Mesendoderm (in vitro differentiated cells): ENCODE measurements around the gene CAP2.

Source experiments
- DNase-seq: peaks from one replicate; pipeline ENCODE4 v3.0.0; 2013
- H2AK5ac ChIP-seq: 2 replicates; pipeline ENCODE4 v1.6.1; 2013; ENCODE audit warnings: low read length, inconsistent platforms
- H2BK120ac ChIP-seq: 2 replicates; pipeline ENCODE4 v1.6.1; 2013; ENCODE audit warnings: low read depth, mild to moderate bottlenecking, low read length, moderate library complexity, mixed read lengths
- H2BK15ac ChIP-seq: replicated peaks from 2 replicates; pipeline ENCODE4 v1.6.1; 2013; ENCODE audit warnings: low read depth, mild to moderate bottlenecking, moderate library complexity
- H2BK5ac ChIP-seq: 2 replicates; pipeline ENCODE4 v1.6.1; 2013; ENCODE audit warnings: low read length, inconsistent platforms
- H3K18ac ChIP-seq: 2 replicates; pipeline ENCODE4 v1.6.1; 2013; ENCODE audit warnings: mild to moderate bottlenecking, low read length, mixed read lengths
- H3K23ac ChIP-seq: one replicate; pipeline ENCODE4 v1.6.1; 2013; ENCODE audit warnings: low read length
- H3K27ac ChIP-seq: 2 replicates; pipeline ENCODE4 v1.5.1; 2013; ENCODE audit warnings: low read depth, mild to moderate bottlenecking, inconsistent platforms, low read length, moderate library complexity
- H3K27me3 ChIP-seq: 2 replicates; pipeline ENCODE4 v1.6.1; 2013; ENCODE audit warnings: low read length, control low read depth, mild to moderate bottlenecking, inconsistent platforms; ENCODE audit not compliant: insufficient read depth, poor library complexity
- H3K36me3 ChIP-seq: 2 replicates; pipeline ENCODE4 v1.6.1; 2013; ENCODE audit warnings: low read length, inconsistent platforms; ENCODE audit not compliant: control insufficient read depth, insufficient read depth
- H3K4ac ChIP-seq: one replicate; pipeline ENCODE4 v1.6.1; 2013; ENCODE audit warnings: low read depth, mild to moderate bottlenecking, low read length, moderate library complexity
- H3K4me1 ChIP-seq: 2 replicates; pipeline ENCODE4 v1.6.1; 2013; ENCODE audit warnings: low read depth, low read length, inconsistent platforms; ENCODE audit not compliant: control insufficient read depth
- H3K4me2 ChIP-seq: 2 replicates; pipeline ENCODE4 v1.6.1; 2013; ENCODE audit warnings: low read length
- H3K4me3 ChIP-seq: 2 replicates; pipeline ENCODE4 v1.5.1; 2013; ENCODE audit warnings: mild to moderate bottlenecking, low read length
- H3K56ac ChIP-seq: one replicate; pipeline ENCODE4 v1.6.1; 2013; ENCODE audit warnings: low read length
- H3K79me1 ChIP-seq: 2 replicates; pipeline ENCODE4 v1.6.1; 2013; ENCODE audit warnings: low read length, inconsistent platforms
- H3K79me2 ChIP-seq: 2 replicates; pipeline ENCODE4 v1.6.1; 2013; ENCODE audit warnings: mild to moderate bottlenecking, low read length; ENCODE audit not compliant: control insufficient read depth, insufficient read depth
- H3K9ac ChIP-seq: 2 replicates; pipeline ENCODE4 v1.6.1; 2013; ENCODE audit warnings: low read length, inconsistent platforms
- H4K5ac ChIP-seq: one replicate; pipeline ENCODE4 v1.6.1; 2013; ENCODE audit warnings: low read length
- H4K8ac ChIP-seq: one replicate; pipeline ENCODE4 v1.6.1; 2013; ENCODE audit warnings: low read depth, mild to moderate bottlenecking, control low read depth, low read length, moderate library complexity
- WGBS: extraction: QIAGEN DNeasy Blood & Tissue Kit; methylation state at CpG from one replicate; pipeline ENCODE4 v1.1.7; 2013; ENCODE audit warnings: low lambda C conversion rate, missing lambda C conversion rate; ENCODE audit not compliant: insufficient coverage; ENCODE audit errors: extremely low coverage; 5-methylcytosine and 5-hydroxymethylcytosine counted together

The CAP2 gene

DNA sequence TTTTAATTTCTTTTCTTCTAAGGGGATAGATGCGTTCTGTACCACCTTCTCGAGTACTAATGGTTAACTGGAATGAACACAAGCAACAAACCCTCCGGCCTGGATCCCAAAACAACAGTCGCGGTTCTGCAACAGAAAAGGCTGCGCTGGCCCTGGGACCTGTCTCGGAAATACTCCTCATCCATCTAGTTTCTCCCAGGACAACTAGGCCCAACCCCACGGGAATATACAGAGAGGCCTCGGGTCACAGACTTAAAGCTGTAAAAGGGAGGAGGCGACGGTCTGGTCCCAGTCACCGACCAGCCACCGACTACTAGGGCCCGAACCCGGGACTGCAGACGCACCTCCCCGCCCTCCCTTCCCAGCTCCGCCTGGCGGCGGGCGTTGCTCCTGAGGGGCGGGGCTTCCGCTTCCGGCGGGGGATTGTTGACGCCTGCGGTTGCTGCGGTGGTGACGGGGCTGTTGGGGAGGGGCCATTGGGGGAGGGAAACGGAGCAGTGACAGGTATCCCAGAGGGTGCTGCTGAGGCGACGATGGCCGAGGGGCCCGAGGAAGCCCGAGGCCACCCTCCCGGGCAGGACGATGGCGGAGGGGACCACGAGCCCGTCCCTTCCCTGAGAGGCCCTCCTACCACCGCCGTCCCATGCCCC, 206.6 kb downstream of the CAP2 start, which contains the start of gene FAM8A1:
Gene FAM8A1, plus strand, starts transcription at position 426 of the 650 bp plus-strand sequence. Its CDS starts 108 bp downstream, at position 534.
- Histone ChIP-seq H3K9ac (peak within 1 kb of the TSS; percentile 87), H3K4me1 (no peaks in the 10 kb centered on the region), H3K27ac (peak within 1 kb of the TSS; percentile 77), H2AK5ac (no peak within 1 kb of the TSS), H3K23ac (no peak within 1 kb of the TSS), H2BK15ac (no peak within 1 kb of the TSS), H3K4me3 (peak within 1 kb of the TSS; percentile 80), H3K18ac (peak within 1 kb of the TSS; percentile 78), H3K27me3 (no peaks in the 10 kb centered on the region), H4K8ac (peak within 1 kb of the TSS; percentile 97), H3K79me2 (no peaks in the 10 kb centered on the region), H3K56ac (peak within 1 kb of the TSS; percentile 87), H3K4ac (peak within 1 kb of the TSS; percentile 84), H2BK5ac (no peak within 1 kb of the TSS), H3K4me2 (peak within 1 kb of the TSS; percentile 96), H2BK120ac (peak within 1 kb of the TSS; percentile 31), H3K36me3 (no peaks in the 10 kb centered on the region), H4K5ac (no peak within 1 kb of the TSS), H3K79me1 (peaks cover 1% of the 10 kb centered on the region)
- no CpG with 5 or more reads among the region's 42 CpGs for WGBS
- peak; percentile 98 for DNase-seq

DNA sequence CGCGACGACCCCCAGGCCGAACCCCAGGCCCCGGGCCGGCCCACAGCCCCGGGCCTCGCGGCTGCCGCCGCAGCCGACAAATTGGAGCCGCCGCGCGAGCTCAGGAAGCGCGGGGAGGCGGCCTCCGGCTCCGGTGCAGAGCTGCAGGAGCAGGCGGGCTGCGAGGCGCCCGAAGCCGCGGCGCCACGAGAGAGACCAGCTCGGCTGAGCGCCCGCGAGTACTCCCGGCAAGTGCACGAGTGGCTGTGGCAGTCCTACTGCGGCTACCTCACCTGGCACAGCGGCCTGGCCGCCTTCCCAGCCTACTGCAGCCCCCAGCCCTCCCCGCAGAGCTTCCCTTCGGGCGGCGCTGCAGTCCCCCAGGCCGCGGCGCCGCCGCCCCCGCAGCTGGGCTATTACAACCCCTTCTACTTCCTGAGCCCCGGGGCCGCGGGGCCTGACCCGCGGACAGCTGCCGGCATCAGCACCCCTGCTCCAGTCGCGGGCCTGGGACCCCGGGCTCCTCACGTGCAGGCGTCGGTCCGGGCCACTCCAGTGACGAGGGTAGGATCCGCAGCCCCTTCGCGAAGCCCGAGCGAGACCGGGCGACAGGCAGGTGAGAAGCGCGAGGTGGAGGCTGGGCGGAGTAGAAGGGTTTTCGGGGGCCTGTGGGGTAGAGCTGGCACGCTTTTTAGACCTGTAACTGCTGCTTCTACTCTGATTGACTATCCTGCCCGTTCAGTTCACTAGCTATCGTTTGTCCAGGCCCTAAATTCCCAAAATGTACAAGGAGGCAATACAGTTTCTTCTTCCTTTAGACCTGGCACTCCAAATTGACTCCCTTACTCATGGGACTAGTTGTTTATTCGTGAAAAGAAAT, 207.4 kb downstream of the CAP2 start:
- Histone ChIP-seq H3K36me3 (no peaks in the 10 kb centered on the region), H3K27me3 (no peaks in the 10 kb centered on the region), H3K79me2 (no peaks in the 10 kb centered on the region), H3K4me1 (no peaks in the 10 kb centered on the region), H3K56ac (peak overlapping the region; percentile 87), H2BK15ac (no peak overlapping the region), H2AK5ac (no peak overlapping the region), H3K27ac (peak overlapping the region; percentile 77), H3K4me3 (peak overlapping the region; percentile 80), H4K8ac (no peak overlapping the region), H2BK5ac (no peak overlapping the region), H3K4me2 (peak overlapping the region; percentile 96), H2BK120ac (no peak overlapping the region), H3K79me1 (peaks cover 1% of the 10 kb centered on the region), H3K18ac (peak overlapping the region; percentile 78), H4K5ac (no peak overlapping the region), H3K9ac (peak overlapping the region; percentile 87), H3K4ac (no peak overlapping the region), H3K23ac (no peak overlapping the region)
- WGBS, result no CpG with 5 or more reads among the region's 77 CpGs
- DNase-seq, result peak; percentile 60

DNA sequence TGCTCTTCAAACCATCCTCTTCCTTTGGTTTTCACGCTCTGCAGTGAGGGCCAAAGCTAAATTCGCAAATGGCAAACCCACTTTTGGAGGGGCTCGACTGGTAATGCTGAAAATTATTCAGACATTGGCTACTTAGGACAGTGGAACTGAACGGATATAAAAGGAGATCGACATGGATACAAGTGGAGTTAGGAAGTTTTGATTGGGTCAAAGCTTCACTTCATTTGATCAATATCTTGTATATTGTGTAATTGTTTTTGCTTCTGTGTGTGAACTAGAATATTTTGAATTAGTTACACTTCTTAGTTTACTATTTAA, 207.9 kb downstream of the CAP2 start:
- H3K9ac ChIP-seq, result peak overlapping the region; percentile 87
- no CpG with 5 or more reads among the region's 5 CpGs for WGBS
- H3K4ac ChIP-seq, result no peak overlapping the region
- H3K79me1 ChIP-seq, result peaks cover 1% of the 10 kb centered on the region
- no peak overlapping the region for H2BK15ac ChIP-seq
- no peak overlapping the region for H4K5ac ChIP-seq
- H3K56ac ChIP-seq, result peak overlapping the region; percentile 87
- DNase-seq, result no peak
- no peak overlapping the region for H2AK5ac ChIP-seq
- H3K18ac ChIP-seq, result no peak overlapping the region
- no peaks in the 10 kb centered on the region for H3K36me3 ChIP-seq
- no peak overlapping the region for H3K23ac ChIP-seq
- no peak overlapping the region for H2BK120ac ChIP-seq
- no peak overlapping the region for H4K8ac ChIP-seq
- no peak overlapping the region for H2BK5ac ChIP-seq
- H3K4me3 ChIP-seq, result peak overlapping the region; percentile 80
- H3K27me3 ChIP-seq, result no peaks in the 10 kb centered on the region
- H3K4me1 ChIP-seq, result no peaks in the 10 kb centered on the region
- peak overlapping the region; percentile 96 for H3K4me2 ChIP-seq
- no peaks in the 10 kb centered on the region for H3K79me2 ChIP-seq
- no peak overlapping the region for H3K27ac ChIP-seq

DNA sequence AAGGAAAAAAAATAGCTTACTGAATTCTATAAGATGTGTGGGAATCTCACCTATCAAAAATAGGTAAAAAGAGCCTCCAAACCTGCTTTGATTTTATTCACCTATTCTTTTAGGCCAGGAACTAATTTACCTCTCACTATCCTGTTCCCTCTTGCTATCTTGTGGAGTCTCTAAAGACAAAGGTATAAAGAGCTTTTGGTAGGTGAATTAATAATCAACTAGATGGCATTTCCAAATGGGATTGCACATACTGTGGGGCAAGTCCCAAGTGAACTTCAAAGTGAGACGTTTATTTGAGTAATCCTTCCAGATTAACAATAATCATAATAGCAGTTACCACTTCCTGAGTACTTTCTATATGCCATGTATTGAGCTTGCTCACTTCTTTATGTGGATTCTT, 209.5 kb downstream of the CAP2 start:
- no peak overlapping the region for H3K27ac ChIP-seq
- no peaks in the 10 kb centered on the region for H3K27me3 ChIP-seq
- H3K4me1 ChIP-seq, result no peaks in the 10 kb centered on the region
- H2BK5ac ChIP-seq, result no peak overlapping the region
- no peak overlapping the region for H3K4ac ChIP-seq
- no peaks in the 10 kb centered on the region for H3K36me3 ChIP-seq
- H3K18ac ChIP-seq, result no peak overlapping the region
- no CpG with 5 or more reads among the region's 1 CpG for WGBS
- H3K79me1 ChIP-seq, result peaks cover 1% of the 10 kb centered on the region
- H3K4me2 ChIP-seq, result no peak overlapping the region
- no peaks in the 10 kb centered on the region for H3K79me2 ChIP-seq
- H2BK15ac ChIP-seq, result no peak overlapping the region
- H2BK120ac ChIP-seq, result no peak overlapping the region
- H4K8ac ChIP-seq, result no peak overlapping the region
- H3K23ac ChIP-seq, result no peak overlapping the region
- H3K9ac ChIP-seq, result no peak overlapping the region
- H4K5ac ChIP-seq, result no peak overlapping the region
- no peak for DNase-seq
- H2AK5ac ChIP-seq, result no peak overlapping the region
- no peak overlapping the region for H3K56ac ChIP-seq
- H3K4me3 ChIP-seq, result no peak overlapping the region

DNA sequence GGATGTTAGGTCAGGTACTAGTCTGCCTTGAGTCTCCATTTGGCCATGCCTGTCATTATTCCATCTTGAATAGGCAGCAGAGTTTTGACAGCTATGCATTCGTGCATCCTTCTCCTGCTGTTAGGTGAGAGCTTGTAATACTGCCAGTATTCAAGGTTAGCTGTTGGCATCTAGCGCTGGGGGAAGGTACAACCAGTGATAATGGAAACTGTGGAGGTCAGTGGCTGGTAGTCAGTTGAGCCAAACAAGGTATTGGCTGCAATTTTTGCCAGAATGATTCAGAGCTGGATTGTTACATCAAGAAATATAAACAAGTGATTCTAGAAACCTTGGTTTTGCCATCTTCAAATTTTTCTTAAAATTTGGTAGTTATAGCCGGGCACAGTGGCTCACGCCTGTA, 213.2 kb downstream of the CAP2 start:
- no peak overlapping the region for H3K4me2 ChIP-seq
- no CpG with 5 or more reads among the region's 4 CpGs for WGBS
- H3K79me2 ChIP-seq, result no peaks in the 10 kb centered on the region
- H3K27ac ChIP-seq, result no peak overlapping the region
- no peak overlapping the region for H3K18ac ChIP-seq
- no peak overlapping the region for H4K8ac ChIP-seq
- H2BK120ac ChIP-seq, result no peak overlapping the region
- H4K5ac ChIP-seq, result no peak overlapping the region
- H2AK5ac ChIP-seq, result no peak overlapping the region
- no peak overlapping the region for H3K56ac ChIP-seq
- H2BK5ac ChIP-seq, result no peak overlapping the region
- no peaks in the 10 kb centered on the region for H3K4me1 ChIP-seq
- H3K23ac ChIP-seq, result no peak overlapping the region
- no peak overlapping the region for H2BK15ac ChIP-seq
- no peaks in the 10 kb centered on the region for H3K36me3 ChIP-seq
- H3K27me3 ChIP-seq, result no peaks in the 10 kb centered on the region
- no peak for DNase-seq
- H3K79me1 ChIP-seq, result no peaks in the 10 kb centered on the region
- H3K4ac ChIP-seq, result no peak overlapping the region
- no peak overlapping the region for H3K9ac ChIP-seq
- no peak overlapping the region for H3K4me3 ChIP-seq
